Left forelimb (tissue), 1 donor: ENCODE data around the gene SKP1.

ENCODE experiments used
- DNase-seq: peaks from one replicate; pipeline ENCODE4 v3.0.0-alpha.2; 2018; ENCODE audit warnings: low spot score

The SKP1 gene

DNA sequence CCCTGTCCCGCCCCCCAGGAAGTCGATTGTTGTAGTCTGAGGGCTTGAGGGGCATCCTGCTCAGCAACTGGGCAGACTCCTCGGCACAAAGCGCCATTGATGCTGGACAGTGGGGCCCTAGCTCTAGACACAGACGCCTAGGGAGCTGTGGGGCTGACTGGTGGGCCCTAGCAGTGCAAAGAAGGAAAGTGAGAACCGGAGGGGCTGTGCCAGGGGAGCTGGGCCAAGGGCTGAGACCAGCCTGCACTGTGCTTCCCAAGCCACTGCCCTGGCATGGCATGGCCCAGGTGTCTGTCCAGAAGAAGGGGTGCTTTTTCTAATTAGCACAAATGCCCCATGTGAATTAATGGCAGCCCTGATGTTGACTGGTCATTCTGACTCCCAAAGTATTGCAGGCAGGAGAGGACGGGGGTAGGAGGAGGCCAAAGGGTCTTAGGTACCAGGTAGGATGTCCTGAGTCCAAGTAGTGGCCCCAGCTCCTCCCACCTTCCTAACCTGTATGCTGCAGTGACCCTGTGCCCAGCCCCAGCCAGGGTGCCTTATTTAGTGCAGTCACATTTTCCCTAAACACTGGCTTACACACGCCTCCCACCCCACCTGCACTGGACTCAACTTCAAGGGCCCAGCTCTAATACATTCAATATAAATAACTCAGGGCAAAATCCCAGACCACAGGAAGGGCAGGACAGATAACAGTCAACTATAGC, 46.4 kb downstream of the SKP1 start:
- DNase-seq: no peak

DNA sequence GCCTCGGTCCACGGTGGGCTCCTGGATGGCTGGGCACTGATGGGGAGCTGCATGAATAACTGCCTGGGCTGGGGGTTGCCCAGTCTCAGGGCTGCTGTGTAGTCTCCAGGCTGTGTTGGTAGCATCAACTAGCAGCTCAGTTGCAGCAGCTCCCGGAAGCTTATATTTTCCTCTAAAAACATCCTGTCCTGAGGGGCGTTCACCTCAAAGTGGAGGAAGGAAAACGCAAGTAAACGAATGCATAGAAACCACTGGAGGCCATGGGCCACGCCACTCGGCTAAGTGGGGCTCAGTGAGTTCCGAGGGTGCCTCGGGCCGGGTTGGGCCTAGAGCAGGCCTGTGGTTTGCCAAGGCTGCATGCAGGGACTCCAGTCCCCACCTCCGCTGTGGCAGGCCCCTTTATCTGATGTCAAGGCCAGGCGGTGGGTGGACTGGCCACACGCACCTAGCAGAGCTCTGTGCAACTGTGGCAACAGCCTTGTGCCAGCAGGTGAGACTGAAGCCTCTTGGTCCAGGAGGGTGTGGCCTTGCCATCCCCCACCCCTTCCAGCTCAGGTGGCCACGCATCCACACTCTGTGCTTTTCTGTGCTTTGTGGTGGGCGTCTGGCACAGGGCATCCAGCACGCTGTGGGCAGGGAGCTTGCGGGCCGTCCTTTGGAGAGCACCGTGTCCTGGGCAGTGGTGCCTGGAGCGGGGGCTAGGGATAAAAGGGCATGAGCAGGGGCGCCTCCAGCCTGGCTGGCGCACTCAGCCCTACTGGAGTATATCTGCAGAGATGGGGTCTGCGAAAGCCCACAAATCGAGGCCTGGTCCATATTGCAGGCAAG, 47.1 kb downstream of the SKP1 start:
- no peak for DNase-seq

DNA sequence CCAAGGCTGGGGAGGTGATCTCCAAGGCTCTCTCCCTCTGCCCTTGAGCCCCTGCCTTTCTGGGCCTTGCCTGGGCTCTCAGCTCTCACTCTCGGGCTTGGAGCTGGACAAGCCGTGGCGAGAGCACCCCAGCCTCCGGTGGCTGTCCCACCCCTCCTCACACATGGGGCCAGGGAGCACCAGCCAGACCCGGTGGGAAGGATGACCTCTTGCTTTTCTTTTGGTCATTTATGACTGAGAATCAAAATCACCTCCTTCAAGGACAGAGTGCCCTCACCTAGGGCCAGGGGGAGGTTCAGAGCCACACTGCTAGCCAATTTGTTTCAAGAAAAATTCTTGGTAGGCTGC, 48.1 kb downstream of the SKP1 start:
- DNase-seq: no peak

DNA sequence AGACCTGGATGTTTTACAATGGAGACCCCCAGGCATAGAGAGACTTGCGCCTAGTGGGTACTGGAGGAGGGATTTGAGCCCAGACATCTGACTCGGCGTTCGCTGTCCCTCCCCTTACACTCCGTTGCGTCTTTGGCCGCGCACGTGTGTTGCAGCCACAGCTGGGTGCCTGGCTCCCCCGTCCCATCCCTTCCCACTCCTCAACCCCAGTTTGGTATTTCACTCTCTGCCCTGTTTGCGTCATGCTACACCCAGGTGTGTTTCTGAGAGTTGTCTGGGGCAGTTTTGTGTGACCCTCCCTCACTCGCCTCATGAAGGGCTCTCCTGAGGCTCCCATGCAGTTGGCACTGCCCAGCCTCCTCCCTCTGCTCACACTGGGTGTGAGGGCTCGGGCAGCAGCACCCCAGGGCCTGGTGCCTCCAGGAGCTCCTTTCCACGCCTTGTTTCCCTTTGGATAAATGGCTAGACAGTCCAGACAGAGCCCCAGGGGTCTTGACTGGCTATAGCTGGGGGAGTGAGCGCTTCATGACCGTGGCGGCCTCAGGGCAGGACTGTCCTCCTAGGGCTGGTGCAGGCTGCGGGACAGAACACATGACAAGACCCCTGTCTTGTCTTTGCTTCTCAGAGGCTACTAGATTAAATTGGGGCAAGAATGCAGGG, 48.6 kb downstream of the SKP1 start:
- no peak for DNase-seq

DNA sequence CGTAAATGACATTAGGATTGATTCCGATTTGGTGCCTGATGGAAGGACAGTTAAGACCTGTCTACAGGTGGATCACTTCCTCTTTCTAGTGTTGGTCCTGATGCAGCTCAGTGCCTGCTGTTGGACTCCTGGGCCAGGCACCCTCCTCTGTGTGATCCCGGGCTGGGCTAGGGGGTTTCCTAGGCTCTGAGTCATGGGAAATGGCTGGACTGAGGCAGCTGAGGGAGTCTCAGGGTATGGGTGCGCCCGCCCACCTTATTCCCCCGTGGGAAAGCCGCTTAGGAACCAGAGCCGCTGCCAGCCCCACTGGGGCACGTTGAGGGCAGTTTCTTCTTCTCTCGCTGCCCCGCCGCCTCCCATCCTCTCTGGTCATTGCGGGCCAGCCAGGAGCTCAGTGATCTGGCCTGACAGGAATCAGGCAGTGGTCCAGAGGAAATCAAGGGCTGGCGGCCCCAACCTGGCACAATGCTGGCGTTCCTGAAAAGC, 49.3 kb downstream of the SKP1 start:
- DNase-seq: no peak

DNA sequence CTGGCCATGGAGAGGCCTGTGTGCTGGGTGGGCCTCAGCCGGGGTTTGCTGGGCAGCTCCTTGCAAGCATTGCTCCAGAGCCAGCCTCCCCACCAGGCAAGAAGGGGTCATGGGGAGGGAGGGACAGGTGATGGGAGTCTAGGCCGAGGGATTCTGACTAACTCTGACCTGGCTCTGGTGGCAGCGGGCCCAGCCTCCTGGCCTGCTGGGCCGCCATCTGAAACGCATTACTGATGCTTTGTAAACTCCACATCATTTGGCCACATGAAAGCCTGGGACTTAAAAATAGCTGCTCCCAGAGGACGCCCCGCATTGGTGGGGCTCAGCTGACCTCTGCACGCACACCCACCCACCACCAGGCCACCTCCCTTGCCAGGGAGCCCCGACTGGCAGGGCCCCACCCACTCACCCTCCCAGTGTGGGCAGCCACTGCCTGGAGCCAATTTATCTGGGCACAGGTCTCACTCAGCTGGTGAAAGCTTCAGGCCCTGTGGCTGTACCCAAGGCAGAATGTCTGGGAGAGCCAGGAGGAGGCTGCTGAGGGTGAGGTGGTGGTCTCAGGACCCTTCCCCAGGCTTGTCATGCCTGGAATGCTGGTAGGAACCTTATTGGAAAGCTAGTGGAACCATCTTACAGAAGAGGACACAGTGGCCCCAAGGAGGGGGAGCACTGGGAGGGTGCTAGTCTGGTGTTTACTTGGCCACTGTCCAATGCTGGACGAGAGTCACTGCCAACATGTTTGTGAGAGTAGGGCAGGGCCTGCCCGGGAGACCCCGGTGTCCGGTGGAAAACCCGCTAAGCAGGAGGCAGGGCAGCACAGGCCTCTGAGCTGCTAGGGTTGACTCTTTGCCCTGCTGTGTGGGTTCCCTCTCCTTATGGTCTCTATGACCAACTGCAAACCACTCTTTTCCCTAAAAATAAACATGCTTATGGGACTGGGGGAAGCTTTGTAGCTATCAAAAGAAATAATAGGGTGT, 51.4 kb downstream of the SKP1 start:
- no peak for DNase-seq

DNA sequence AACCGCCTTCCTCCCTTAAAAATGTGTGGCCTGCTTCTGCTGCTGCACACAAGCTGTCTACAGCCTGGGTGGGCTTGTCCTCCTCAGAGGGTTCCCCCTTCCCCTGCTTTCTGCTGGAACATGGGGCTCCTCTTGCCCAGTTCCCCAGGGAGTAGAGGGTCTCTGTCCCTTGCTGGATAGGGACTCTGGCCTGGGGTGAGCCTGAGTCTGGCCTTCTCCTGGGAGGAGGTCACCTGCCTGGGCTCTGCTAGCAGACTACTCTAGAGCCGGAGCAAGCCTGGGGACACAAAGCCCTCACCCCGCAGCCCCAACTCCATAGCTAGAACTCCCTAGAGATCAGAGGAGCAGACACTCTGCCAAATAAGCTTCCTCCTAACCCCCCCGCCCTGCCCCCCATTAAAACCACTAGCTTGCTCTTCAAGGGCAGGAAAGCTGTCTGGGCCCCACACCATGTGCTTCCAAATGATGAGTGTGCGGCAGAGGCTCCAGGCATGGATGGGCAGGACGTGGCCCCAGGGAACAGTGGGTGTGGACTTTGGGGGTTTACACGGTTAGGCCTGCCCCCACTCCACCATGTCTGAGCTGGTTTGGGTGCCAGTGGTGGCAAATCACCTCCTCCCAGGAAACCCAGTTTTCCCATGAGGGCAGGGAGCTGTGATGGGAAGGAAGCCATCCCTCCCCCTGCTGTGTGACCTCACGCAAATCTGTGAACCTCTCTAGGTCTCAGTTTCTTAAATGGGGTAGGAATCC, 52.3 kb downstream of the SKP1 start:
- no peak for DNase-seq

DNA sequence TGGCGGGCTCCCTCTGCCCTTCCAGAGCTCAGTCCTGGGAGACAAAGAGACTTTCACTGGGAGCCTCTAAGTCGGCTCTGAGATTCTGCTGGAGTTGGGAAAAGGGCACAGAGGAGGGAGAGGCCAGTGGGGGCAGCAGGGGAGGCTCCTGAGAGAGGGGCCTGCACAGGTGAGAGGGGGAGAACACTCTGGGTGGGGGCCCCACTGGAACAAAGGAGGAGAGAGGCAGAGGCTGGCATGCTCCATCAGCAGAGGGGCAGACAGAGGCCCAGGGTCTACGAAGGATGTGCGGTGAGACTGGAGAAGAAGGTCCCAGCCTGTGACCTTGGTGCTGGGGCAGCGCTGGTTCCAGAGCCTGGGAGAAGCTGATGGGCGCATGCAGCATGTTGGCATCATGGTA, 53.4 kb downstream of the SKP1 start:
- DNase-seq: no peak

DNA sequence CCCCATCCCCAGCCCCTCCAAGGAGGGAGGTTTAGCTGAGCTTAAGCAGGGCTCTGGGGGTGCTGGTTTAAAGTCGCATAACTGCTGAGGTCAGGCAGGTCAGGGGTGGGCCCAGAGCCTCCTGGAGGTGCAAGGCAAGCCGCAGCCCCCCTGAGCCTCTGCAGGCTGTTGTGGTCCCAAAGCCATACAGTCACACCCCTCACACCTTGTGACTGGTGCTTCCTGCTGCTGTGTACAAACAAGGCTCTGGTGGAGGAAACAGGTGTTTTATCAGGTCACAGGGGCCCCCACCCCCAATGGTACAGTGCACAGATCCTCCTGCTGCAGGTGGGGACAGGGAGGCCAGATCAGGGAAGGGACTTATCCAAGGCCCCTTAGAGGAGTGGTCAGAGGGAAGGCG, 54.2 kb downstream of the SKP1 start:
- no peak for DNase-seq

DNA sequence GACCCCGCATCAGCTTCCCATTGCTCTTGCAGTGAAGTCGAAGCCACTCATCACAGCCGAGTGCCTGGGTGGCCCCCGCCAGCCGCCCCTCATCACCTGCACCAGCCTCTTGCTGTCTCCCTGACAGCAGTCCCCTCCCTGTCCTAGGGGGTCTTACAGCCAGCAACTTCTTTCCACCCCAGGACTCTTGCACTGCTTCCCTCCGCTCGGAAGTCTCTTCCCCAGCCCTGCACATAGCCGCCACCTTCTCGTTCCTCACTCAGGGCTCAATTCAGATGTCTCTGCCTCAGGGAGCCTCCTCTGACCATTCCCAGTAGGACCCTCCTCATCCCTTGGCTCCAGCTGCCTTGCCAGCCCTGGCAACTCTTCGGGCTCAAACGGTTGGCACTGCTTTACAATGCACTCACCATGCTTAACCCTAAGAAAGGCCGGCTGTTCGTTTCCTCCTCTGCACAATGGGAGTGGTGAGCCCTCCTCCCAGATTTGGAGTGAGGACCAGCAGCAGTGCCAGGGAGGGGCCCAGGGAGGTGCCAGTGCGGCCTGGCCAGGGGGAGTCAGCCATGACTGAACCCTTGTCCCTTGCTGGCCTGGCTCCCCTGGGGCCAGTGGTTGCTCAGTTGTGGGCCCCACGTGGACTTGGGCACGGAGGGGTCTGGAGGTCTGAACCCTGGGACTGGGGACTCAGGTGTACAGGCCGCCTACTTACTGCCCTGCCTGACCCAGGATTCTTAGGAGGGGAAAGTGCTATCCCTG, 56.2 kb downstream of the SKP1 start:
- no peak for DNase-seq

DNA sequence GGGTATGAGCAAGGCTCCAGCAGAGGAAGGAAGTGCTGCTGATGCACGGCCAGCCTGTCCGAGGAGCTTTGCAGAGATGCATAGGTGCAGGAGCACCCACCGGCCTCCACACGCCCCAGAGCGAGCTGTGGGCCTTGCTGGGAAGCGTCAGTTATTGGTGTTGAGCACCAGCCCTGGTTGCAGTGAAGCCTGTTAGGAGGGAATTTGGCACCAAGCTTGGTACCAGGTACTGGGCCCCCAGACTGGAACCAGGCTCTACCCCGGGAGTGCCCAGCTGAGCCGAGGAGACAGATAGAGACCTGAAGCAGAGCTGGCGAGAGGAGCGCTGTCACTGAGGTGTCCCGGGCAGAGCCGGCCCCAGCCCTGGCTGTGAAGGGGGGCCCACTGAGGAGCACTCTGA, 57.0 kb downstream of the SKP1 start:
- no peak for DNase-seq

DNA sequence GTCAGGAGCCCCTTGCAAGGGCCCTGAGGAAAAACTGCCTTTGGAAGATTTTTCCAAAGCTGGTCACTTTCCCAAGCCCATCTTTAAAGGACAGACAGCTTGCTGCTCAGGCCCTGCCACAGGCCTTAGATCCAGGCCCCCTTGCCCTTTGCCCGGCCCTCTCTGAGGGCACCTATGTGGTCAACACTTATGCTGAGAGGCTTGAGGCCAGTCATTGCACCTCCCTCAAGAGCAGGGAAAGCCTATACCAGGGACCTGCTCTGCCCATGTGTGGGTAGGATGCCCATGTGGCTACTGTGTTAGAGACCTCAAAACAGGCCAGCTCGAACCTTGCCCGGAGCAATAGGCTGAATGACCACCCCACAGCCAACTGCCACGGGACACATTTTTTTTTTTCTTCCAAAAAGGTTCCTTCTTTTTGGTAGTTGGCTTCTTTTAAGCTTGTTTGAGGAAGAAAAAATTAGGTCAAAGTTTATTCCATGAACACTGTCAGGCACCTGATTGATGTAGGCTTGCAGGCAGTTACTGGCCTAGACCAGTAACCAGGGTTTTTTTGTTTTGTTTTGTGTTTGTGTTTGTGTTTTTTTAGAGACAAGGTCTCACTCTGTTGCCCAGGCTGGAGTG, 58.4 kb downstream of the SKP1 start:
- no peak for DNase-seq

DNA sequence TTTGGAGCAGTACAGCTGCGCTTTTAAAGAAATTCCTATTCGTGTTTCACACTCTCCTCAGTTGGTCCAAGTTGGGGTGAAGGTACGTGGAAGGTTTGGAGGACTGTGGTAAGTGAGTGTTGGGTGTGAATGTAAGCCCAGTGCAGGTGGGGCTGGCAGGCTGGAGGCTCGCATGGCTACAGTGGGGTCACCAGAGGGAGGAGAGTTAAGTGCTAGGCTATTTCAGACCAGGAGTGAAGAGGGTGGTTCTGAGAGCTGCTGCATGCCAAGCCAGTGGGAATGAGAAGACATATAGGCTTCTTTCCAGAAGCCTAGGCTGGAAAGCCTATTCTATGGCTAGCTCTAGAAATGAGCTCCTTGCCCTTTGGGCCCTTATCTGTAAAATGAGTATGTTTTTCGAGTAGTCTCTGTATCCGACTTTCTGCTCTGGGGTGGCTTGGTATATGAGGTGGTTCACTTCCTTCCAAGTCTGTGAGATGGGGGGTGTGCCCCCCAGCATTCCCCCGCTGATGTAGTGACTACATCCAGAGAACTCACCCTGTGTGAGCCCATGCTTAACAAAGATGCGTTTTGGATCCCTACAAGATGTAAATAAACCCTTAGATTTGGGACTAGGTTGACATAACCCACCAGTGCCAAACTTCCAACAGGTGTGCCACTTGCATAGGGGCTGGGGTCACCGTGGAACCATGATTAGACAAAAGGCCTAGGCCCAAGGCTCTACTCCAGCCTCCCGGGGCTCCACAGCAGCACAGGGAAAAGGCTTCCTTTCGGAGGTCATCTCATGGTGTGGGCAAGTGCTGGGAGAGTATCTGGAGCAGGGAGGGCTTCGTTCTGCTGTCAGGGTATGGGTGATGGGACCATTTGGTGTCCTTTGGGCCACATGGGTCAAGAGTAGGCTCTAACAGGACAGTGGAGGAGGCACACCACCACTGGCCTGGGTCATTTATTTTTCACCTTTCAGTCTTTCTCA, 59.7 kb downstream of the SKP1 start:
- DNase-seq: no peak

DNA sequence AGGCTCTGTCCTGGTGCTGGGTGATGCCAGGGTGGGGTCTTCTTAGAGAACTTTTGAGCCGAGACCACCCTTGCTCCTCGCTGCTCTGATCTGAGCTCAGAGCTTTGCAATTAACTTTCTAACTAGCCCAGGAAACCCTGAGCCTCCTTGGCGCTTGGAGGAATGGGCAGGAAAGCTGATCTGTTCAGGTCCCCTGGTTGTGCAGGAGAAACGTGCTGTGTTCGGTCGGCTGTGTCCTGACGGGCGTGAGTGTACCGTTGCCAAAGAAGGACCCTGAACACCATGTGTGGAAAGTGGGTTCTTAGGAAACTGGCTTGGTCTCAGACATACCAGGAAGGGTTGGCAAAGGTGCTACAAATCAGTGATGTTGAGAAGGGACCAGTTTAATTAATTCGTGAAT, 60.5 kb downstream of the SKP1 start:
- DNase-seq: no peak

DNA sequence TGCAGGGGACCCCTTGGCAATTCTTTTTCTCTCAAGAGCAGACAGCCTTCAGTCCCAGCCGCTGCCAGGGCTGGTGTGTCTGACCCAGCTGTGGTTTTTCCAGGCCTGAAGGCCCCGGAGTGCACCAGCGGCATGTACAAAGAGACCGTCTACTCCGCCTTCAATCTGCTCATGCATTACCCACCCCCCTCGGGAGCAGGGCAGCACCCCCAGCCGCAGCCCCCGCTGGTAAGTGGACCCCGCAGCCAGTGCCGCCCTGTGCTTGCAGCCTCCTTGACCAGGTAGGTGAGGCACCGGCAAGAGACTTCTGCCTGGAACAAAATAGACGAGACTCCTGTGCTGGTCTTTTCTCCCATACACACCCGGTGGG, 61.0 kb downstream of the SKP1 start:
- no peak for DNase-seq

DNA sequence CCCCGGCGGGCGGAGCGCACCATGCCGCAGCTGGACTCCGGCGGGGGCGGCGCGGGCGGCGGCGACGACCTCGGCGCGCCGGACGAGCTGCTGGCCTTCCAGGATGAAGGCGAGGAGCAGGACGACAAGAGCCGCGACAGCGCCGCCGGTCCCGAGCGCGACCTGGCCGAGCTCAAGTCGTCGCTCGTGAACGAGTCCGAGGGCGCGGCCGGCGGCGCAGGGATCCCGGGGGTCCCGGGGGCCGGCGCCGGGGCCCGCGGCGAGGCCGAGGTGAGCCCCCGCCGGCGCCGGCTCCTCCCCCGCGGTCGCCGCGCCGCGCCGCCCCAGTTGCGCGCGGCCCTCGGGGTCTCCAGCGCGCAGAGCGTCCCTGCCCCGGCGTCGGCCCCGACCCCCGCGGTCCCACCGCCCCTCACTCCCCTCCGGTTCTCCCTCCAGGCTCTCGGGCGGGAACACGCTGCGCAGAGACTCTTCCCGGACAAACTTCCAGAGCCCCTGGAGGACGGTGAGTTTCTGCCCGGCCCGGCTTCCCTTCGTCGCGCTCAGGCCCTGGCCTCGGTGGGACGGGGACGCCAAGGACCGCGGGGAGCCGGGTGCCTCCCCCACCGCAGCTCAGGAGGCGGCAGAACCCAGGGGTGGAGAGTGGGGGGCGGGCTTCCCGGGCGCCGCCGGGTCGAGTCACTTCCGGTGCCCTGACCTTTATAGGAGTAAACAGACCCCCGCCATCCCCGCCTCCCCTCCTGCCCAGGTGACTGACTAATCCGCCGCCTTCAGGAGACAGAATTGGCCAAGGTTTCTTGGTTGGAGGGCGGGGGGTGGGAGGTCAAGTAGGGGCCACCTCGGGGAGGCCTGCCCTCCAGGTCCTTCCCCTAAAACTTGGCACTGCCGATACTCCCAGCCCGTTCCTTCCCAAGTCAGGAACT, 61.6 kb downstream of the SKP1 start:
- no peak for DNase-seq
